Stimulated activated CD8-positive, alpha-beta memory T cell treated with anti-CD3 and anti-CD28 coated beads, Interleukin-15, amount 100 ng/mL, for 24 hours (primary cell): ENCODE results near the gene DUSP11.
"Not testable (repeated sequence)": the region's sequence is repeated elsewhere in the genome, so short reads cannot be mapped to it uniquely, and the experiment has no call there.

ENCODE experiments used
- DNase-seq: peaks from one replicate; pipeline ENCODE4 v3.0.0-alpha.2; 2020; ENCODE audit warnings: low read depth

Gene DUSP11

DNA sequence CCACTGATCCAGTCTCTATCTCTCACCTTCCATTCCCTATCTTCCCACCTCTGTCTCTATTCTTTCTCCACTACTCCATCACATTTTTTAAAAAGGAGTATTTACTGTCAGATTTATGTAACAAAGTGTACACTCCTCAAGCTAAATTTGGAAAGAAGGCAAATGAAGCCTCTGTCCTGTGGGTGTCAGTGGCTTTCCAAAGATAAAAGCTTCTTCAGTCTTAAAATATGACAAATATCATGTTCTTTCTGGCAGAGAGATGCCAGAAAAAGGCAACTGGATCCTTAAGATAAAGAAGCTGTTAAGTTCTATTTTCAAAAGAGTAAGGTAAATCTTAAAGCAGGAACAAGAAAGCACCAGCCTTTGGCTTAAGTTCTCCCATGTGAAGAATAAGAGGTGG, 7.1 kb downstream of the DUSP11 start:
- no peak for DNase-seq

DNA sequence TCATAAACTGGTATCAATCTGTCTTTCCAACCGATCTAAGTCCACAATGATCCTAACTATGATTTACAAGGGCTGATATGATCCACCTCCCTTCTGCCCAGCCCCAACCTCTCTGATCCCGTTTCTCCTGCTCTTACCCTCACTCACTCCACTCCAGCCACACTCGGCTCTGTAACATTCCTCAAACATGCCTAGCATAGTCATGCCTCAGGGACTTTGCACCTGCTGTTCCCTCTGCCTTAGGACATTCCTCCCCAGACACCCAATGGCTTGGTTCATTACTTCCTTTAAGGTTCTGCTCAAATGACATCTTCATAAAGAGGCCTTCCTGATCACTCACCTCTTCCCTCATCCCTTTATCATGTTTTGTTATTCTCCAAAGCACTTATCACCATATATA, 9.2 kb downstream of the DUSP11 start:
- no peak for DNase-seq

DNA sequence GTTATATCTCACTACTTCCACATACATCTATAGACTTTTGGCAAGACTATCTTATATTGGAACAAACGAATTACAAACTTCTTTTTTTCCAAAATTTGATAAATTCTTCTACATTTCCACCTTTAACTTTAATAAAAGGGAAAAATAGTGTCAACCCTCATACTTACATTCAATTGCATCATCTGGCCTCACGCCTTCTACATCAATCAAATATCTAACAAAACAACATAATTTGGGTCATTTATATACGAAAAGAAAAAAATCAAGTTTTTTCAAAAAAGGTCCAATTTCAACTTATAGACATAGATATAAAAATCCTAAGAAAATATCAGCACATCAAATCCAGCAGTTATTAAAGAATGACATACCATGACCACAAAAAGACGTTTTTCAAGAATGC, 12.9 kb downstream of the DUSP11 start:
- no peak for DNase-seq

DNA sequence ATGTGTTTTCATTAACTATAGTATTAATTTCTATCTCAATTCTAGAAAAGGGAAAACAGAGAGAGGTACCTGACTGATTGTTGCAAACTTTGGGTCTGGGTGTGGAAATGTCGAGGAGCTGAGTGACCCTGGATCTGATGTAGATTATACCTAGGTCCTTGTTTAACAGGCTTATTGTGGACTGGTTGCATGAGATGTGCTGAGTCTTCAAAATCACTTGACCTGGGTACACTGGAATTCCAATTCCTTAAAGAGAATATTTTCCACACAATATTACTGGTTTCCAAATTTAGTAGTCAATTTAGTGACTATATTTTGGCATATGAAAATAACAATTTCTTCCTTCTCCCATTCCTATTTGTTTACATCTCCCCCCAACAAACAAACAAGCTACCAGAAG, 13.6 kb downstream of the DUSP11 start:
- DNase-seq = no peak

DNA sequence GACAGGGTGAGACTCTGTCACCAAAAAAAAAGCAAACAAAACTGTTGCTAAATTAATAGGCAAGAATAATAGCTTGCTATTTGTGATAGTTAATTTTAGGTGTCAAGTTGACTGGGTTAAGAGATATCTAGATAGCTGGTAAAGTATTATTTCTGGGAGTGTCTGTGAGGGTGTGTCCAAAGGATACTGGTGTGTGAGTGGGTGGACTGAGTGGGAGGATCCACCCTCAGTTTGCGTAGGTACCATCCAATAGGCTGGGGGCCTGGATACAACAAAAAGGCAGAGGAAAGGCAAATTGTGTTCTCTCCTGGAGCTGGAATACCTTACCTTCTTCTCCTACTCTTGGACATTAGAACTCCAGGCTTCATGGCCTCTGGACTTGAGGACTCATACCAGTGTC, 15.0 kb downstream of the DUSP11 start:
- DNase-seq = no peak

DNA sequence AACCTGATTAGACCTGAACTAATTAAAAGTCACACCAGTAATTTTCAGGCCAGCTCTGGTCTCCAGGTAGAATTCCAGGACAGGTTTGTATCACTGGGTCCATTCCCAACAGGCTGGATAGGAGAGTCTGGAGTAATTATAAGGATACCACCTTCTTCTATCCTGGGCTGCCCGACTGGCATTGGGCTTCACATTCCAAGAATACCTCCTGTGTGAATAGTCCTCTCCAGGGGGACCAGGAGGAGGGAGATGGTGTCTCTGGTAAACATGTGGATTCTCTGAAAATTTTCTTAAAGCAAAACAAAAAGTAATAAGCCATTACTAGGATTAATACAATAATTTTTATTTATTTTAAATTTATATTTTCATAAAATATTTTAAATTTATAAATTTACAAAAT, 17.3 kb downstream of the DUSP11 start:
- DNase-seq = no peak

DNA sequence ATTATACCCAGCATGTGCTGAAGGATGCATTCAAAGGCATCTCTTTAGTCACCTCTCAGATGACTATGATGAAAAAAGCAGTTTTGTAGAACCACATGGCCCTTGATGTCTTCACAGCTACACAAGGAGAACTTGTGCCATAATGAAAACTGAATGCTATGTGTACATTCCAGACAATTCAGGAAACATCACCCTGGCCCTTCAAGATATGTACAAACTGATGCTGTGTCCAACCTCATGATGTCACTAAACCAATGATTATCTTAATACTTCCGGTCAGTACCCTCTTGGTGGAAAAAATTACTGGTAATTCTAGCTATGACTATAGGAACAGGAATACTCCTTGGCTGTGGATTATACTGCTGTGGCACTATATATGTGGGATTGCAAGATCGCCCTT, 20.0 kb downstream of the DUSP11 start:
- DNase-seq = no peak

DNA sequence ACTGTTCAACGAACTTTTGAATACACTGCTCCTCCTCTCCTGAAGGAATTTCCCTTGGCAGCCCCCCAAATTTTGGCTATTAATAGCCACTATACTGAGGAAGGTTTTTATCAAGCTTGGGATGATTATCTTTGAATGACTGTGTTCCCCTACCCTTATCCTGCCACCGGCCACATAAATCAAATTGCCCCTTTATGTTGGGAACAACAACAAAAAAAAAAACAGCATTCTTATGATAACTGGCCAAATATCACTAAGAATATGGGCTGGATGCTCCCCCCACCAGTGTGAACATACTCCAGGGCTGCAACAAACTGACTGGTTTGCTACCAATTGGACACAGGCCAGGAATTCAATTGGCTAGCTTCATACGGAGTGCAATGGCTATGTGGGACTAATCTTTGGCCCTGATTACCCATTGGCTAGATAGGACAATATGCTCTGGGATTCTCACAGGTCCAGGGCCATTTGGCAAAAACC, 20.6 kb downstream of the DUSP11 start:
- no peak for DNase-seq

DNA sequence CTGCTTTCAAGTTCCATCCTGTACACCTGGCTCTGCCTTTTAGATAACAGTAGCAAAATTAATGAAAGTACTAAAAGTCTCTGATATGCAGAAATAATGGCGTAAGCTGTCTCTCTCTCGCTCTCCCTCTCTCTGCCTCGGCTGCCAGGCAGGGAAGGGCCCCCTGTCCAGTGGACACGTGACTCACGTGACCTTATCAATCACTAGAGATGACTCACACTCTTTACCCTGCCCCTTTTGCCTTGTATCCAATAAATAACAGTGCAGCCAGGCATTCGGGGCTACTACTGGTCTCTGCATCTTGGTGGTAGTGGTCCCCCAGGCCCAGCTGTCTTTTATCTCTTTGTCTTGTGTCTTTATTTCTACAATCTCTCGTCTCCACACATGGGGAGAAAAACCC, 25.6 kb downstream of the DUSP11 start:
- not testable (repeated sequence) for DNase-seq

DNA sequence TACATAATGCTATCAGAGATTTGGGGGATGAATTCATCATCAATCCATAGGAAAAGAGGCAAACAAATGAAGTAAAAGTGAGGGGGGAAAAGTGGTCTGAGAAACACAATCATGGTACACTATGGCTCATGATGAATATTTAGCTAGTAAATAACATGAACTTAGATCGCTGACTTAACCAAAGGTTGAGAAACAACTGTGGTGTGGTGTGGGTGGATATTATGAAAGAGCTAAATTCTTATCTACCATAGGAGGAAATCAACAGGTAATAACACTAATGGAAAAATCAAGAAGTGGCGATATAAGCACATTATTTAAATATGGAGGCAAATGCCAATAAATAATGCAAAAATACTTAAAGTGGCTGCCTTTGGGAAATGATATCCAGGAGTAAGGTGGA, 30.6 kb downstream of the DUSP11 start:
- no peak for DNase-seq

DNA sequence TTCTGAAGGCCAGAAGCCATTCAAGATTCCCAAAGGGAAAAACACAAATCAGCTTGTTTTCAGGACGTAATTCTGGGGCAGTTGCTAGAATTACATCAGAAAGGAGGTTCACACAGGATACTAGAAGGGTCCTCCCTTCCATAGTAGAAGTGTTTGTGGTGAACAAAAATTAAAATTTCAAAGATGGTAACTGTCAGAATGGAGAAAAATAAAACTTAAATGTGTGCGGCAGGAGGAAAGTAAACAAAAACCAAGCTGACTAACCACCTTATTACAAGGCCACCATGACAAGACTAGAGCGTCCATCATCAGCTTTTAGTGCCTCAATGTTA, 33.1 kb downstream of the DUSP11 start:
- DNase-seq = no peak

DNA sequence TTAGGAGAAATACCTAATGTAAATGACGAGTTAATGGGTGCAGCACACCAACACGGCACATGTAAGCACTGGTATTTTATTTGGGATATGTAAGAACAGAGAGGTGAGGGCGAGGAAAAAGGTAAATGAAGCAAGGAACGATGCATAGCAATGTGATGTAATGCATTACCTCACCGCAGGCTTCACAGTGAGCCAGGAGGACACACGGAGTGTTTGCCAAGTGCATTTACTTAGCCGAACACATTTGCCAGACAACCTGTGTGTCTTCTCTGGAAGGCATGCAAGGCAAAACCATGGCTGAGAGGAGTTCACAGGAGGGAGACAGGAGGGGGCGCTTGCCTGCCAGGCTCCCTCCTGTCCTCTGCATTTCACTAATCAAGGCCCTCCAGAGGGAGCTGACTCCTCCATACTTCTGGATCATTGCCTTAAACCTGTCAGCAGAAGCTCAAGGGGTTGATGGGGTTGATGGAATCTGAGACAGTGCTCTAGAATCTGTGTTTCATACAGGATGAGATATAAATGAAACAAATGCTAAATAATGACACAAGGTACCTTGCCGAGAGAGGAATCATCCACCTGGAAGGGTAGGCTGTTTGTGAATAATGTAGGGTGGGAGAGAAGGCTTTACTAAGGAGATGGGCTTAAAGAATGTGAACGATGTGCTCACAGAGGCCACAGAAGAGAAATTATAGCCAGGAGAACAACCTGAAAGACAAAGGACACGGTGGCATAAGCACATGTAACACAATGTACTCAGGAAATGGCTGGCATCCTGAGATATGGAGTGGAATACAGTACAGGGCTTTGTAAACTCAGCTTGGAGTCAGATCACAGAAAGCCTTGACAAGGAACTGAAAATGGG, 33.7 kb downstream of the DUSP11 start:
- no peak for DNase-seq

DNA sequence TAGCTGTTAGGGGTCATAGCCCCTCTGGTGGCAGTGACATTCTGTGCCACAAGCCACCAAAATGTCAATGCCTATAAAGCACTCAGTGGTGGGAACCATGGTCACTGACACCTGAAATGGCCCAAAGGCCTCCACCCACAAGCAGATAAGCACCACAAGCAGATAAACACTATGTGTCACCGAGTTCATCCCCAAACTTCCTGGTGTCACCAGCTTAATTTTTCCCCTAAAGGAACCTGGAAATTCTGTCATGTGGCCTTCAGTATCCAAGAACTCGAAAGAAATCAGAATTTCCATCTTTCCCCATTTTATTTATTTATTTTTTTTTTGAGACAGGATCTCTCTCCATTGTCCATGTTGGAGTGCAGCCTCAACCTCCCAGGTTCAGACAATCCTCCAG, 39.1 kb downstream of the DUSP11 start:
- DNase-seq = no peak

DNA sequence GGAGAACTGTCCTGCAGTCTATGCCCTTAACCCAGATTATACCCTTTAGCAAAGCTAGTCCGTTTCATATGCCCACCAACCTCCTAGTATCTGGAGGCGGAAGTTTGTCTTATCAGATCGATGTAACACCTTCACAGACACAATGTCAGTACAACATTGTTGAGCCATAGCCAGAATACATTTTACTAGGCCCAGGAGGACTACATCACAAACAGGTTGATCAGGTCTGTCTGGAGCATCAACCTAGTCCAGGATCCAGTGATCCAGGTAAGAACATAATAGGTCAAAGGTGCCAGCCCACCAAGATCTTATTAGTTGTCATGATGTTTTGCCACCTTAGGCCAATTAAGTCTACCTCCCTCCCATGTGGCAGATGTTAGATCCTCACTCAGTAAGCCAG, 40.8 kb downstream of the DUSP11 start:
- no peak for DNase-seq

DNA sequence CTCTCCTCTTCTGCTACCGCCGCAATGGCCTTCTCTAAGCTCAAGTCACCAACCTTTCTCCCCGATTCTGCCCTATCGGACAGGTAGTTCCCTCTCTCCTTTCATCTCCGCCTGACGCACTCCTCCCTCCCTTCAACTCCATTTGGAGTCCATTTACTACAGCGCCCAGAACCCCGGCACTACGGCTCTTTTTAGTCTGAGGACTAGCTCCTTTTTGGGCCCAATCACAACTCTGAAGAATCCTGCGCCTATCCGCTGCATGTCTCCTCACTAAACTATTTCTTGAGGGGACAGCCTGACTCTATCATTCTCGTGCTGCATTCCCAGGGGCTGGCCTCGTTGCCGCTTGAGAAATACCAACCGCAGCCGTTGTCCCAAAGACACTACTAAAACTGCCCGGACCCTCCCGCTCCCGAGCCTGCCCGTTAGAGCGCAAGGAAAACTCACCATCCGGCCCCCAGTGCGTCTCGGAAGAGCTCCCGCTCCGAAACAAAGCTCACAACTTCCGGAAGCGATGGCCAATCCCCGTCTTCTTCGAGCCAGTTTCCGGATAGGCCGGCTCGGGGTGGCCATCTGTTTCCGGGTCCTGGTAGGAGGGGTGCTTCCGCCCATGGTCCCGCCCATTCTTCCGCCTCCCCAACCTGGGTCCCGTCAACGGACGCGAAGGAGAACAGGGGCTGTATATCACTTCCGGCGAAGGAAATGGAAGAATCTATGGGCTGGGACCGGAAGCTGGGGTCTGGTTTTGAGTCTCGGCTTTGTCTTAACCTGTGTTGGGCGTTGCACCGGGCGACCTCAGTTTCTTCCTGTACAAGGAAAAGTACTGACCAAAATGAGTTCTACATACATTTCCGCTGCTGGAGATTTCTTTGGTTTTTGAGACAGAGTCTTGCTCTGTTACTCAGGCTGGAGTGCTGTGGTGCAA, 42.8 kb downstream of the DUSP11 start, which contains the start of gene TPRKB:
TPRKB (minus strand) TSS at position 491 of the 925 bp plus-strand sequence. CDS start 2,776 bp downstream, outside the sequence.
- peak; percentile 82 for DNase-seq

DNA sequence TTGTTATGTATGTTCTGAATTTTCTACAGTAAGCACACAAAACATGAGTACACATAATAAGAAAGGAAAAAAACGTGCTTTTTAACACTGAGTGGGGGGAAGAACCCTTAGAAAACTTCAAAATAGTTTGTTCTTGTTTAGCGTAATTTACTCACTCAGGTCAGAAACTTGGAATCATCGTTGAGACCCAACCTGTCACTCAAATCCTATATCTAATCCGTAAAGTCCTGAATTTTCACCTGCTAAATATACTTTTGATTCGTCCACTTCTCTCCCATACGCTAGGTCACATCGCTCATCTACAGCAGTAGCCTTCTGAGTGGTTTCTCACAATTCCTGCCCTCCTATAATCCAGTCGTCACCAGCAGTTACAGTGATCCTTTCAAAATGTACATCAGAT, 43.5 kb downstream of the DUSP11 start:
- DNase-seq = no peak

DNA sequence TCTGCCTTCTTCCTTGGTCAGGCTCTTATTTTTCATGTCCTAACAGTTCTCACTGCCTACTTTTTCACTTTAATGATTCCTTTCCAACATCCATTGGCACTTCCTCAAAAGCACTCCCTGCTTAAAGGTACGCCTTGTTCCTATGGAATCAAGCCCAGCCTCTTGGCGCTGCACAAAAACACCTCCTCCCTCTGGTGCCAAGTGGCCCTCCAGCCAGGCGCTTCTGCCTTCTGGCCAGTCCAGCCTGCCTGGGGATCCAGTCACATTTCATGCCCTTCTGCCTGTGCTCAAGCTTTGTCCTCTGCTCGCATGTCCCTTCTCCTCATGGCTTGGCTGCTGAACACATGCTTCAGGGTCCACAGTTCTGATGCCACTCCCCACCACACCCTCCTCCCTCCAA, 49.1 kb downstream of the DUSP11 start:
- DNase-seq = no peak

DNA sequence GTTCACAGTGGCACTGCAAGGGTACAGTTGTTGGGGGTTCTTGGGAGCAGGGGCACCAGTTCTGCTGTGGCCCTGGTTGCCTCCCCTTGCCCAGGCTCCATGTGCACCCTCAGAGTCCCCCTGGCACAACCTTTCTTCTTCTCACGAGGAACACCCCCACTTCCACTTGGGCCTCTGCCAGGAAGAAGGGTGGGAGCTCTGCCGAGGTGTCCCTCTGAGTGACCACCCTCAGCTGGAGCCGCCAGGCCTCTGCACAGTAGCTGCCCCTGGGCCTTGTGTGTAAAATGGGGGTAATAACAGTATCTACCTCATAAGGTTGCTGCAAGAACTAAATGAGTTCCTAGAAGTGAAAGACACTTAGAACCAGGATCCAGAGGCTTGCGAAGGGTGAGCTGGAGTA, 51.2 kb downstream of the DUSP11 start:
- no peak for DNase-seq

DNA sequence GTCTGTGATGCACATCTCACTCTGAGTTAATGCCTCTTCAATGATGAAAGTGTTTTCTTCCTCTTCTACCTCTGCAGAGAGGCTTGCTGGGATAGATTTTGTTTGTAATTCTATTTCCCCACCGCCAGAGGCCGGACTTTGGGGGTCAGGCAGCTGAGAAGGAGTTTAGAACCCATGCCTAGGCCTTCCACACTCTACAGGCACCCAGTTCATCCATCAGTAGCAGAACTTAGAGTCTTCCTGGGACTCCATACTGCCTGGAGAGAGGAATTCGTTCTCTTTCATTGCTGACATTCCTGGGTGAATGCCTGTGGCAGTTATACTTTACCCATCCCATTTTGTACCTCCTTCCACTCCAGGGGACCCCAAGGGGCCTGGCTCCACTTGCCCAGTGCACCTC, 51.9 kb downstream of the DUSP11 start:
- DNase-seq = no peak

DNA sequence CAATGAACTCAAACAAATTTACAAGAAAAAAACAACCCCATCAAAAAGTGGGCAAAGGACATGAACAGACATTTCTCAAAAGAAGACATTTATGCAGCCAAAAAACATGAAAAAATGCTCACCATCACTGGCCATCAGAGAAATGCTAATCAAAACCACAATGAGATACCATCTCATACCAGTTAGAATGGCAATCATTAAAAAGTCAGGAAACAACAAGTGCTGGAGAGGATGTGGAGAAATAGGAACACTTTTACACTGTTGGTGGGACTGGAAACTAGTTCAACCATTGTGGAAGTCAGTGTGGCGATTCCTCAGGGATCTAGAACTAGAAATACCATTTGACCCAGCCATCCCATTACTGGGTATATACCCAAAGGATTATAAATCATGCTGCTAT, 53.2 kb downstream of the DUSP11 start:
- DNase-seq = not testable (repeated sequence)

DNA sequence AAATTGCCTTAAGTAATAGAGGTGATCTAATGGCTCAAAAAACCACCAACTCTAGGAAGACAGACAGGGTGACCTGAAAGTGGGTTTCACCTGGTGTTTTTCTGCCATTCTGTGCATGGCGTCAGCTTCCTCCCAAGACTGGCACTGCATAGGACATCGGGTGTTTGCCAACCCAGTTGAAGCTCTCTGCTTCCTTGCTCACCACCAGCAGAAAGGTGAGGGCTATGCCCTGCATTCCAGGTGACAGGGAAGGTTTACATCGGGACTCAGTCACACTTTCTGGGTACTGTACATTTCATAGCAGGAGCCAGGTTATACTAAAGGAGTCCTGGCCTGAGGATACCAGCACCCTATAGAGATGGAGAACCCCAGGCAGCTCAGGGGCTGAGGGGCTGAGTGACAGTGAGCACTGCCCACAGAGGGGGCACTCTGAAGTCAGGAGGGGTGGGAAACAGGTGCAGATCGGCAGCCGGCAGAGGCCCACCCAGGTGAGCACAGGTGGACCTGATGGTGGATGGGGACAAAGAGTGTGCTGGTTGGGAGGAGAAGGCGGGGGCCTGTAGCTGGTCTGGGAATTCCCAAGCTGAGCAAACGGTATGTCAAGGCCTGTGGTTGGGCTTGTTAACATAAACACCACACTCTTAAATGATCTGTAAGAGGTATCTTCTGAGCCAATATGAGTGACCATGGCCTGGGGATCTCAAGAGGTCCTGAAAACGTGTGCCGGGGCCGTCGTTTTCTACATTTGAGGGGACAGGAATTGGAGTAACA, 60.9 kb downstream of the DUSP11 start:
- no peak for DNase-seq

DNA sequence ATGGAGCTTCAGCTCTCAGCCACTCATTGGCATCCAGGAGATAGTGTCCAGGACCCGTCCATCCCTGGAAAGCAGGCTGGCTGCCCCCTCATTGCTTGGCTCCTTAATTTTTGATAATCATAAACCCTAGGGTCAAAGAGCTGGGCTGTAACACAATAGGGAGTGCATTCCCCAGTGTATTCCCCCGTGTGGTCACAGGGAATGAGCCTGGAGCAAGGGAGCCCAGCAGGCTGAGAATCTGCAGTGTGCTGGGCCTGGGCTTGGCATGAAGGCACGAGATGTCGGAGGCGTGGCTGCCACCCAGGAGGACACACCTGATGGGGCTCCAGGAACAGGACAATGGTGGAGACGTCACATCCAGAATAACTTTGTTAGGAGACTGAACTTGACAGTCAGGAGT, 61.5 kb downstream of the DUSP11 start:
- DNase-seq = no peak
